Parietal lobe (tissue), 2 donors: Measurements from ENCODE around the gene MOB3A. TPM values are rescaled to one million over a fixed set of nuclear protein-coding genes. Genes with fewer than 3 reads are reported as not detected.

Experiments used
- small RNA-seq: library from RNA; depleted of rRNA; stranded (forward); fragments of <200 nt; gene quantifications from one replicate; pipeline ENCODE3, GENCODE V24; 2014; ENCODE audit warnings: low replicate concordance
- total RNA-seq: library from RNA; depleted of rRNA; stranded (reverse); fragments of >200 nt; gene quantifications from one replicate; pipeline ENCODE4 v1.2.3, GENCODE V29; 2014

Gene MOB3A
- 15.0 TPM for total RNA-seq

GRCh38 chr19:2096034-2096479 is at the start of gene MOB3A:
MOB3A (minus strand) TSS chr19:2096326; CDS start chr19:2078560, 17,766 bp downstream.

GRCh38 chr19:2096480-2097202 is 515 bp upstream of the MOB3A start, which contains the start of gene IZUMO4:
IZUMO4 (plus strand) TSS chr19:2096915; CDS start chr19:2096946, 31 bp downstream.

GRCh38 chr19:2050991-2051772 is 44.9 kb downstream of the MOB3A start, which contains the start of gene MKNK2:
MKNK2 (minus strand) TSS chr19:2051244; CDS start chr19:2050851, 393 bp downstream.

Small RNA genes within 50 kb of the gene (small RNA-seq; reads per million reads assigned to genes)
- not detected for gene AC007136.1

Other genes starting within 250 kb of the MOB3A start
- gene REXO1, start 247.8 kb downstream of the MOB3A start, total RNA-seq, result 11.0 TPM
- gene KLF16, start 232.7 kb downstream of the MOB3A start, total RNA-seq, result 3.4 TPM
- gene ABHD17A, start 210.8 kb downstream of the MOB3A start, total RNA-seq, result 37.9 TPM
- 3.8 TPM for gene ADAT3, start 190.9 kb downstream of the MOB3A start, total RNA-seq
- gene SCAMP4, start 190.9 kb downstream of the MOB3A start, total RNA-seq, result 19.4 TPM
- gene CSNK1G2, start 155.2 kb downstream of the MOB3A start, total RNA-seq, result 52.3 TPM
- 69.5 TPM for gene BTBD2, start 80.6 kb downstream of the MOB3A start, total RNA-seq
- 24.4 TPM for gene MKNK2, start 45.1 kb downstream of the MOB3A start, total RNA-seq
- gene IZUMO4, start 589 bp upstream of the MOB3A start, total RNA-seq, result 5.9 TPM
- 72.6 TPM for gene AP3D1, start 55.2 kb upstream of the MOB3A start, total RNA-seq
- 21.0 TPM for gene DOT1L, start 67.6 kb upstream of the MOB3A start, total RNA-seq
- 36.6 TPM for gene PLEKHJ1, start 140.0 kb upstream of the MOB3A start, total RNA-seq
- 76.4 TPM for gene SF3A2, start 140.5 kb upstream of the MOB3A start, total RNA-seq
- 2.2 TPM for gene AMH, start 153.0 kb upstream of the MOB3A start, total RNA-seq
- gene JSRP1, start 160.1 kb upstream of the MOB3A start, total RNA-seq, result not detected
- gene PEAK3, start 185.8 kb upstream of the MOB3A start, total RNA-seq, result not detected
- 0.94 TPM for gene LINGO3, start 211.8 kb upstream of the MOB3A start, total RNA-seq
- gene LSM7, start 232.3 kb upstream of the MOB3A start, total RNA-seq, result 90.1 TPM
- gene SPPL2B, start 232.4 kb upstream of the MOB3A start, total RNA-seq, result 57.0 TPM